DOHH2 (cell line): ENCODE results near the gene BCORL1.

Experiments used
- EZH2phosphoT487 ChIP-seq: fragments of 200-600 bp; sonication (generic); IDR thresholded peaks from 2 replicates; pipeline ENCODE4 v1.6.1; 2017; ENCODE audit warnings: borderline replicate concordance, mild to moderate bottlenecking, antibody characterized with exemption, low read length, moderate library complexity, mixed read lengths
- TF ChIP-seq, protein P1 (sequence below): fragments of 200-600 bp; sonication (generic); IDR thresholded peaks from one replicate; pipeline ENCODE4 v1.5.1; 2014; ENCODE audit warnings: antibody characterized with exemption, mild to moderate bottlenecking, low read depth, low read length; ENCODE audit not compliant: poor library complexity, severe bottlenecking

DNA sequence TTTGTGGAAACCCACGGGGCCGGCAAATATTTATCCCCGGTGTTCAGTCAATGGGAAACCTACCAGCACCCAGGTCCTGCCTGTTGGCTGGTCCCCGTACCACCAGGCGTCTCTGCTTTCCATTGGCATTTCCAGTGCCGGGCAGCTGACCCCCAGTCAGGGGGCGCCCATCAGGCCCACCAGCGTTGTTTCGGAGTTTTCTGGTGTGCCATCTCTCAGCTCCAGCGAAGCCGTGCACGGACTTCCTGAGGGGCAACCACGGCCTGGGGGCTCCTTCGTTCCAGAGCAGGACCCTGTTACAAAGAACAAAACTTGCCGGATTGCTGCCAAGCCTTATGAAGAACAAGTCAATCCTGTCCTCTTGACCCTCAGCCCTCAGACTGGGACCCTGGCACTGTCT lies 32.7 kb downstream of the BCORL1 start:
- TF ChIP-seq EZH2phosphoT487: no peak
- TF ChIP-seq, protein P1, sequence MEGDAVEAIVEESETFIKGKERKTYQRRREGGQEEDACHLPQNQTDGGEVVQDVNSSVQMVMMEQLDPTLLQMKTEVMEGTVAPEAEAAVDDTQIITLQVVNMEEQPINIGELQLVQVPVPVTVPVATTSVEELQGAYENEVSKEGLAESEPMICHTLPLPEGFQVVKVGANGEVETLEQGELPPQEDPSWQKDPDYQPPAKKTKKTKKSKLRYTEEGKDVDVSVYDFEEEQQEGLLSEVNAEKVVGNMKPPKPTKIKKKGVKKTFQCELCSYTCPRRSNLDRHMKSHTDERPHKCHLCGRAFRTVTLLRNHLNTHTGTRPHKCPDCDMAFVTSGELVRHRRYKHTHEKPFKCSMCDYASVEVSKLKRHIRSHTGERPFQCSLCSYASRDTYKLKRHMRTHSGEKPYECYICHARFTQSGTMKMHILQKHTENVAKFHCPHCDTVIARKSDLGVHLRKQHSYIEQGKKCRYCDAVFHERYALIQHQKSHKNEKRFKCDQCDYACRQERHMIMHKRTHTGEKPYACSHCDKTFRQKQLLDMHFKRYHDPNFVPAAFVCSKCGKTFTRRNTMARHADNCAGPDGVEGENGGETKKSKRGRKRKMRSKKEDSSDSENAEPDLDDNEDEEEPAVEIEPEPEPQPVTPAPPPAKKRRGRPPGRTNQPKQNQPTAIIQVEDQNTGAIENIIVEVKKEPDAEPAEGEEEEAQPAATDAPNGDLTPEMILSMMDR: no peak
